NT2/D1 (cell line): ENCODE data around the gene AGFG2.

Experiments used
- DNase-seq: peaks from one replicate; pipeline ENCODE4 v3.0.0-alpha.2; 2011; ENCODE audit warnings: low read depth, low spot score
- H3K27me3 ChIP-seq: 2 replicates; pipeline ENCODE4 v1.6.0; 2011; ENCODE audit warnings: mild to moderate bottlenecking; ENCODE audit not compliant: insufficient read length, insufficient read depth
- H3K36me3 ChIP-seq: 2 replicates; pipeline ENCODE4 v1.6.1; 2011; ENCODE audit warnings: mild to moderate bottlenecking, low read length, mixed read lengths; ENCODE audit not compliant: insufficient read depth, insufficient read length
- H3K4me1 ChIP-seq: 2 replicates; pipeline ENCODE4 v1.5.1; 2011; ENCODE audit not compliant: insufficient read depth, insufficient read length
- H3K4me3 ChIP-seq: 2 replicates; pipeline ENCODE4 v1.5.1; 2011; ENCODE audit warnings: low read depth; ENCODE audit not compliant: insufficient read length
- H3K9ac ChIP-seq: 2 replicates; pipeline ENCODE4 v1.6.0; 2011; ENCODE audit warnings: low read depth; ENCODE audit not compliant: insufficient read length
- H3K9me3 ChIP-seq: 2 replicates; pipeline ENCODE4 v1.5.1; 2011; ENCODE audit warnings: mild to moderate bottlenecking, low read length; ENCODE audit not compliant: insufficient read depth
- SUZ12 ChIP-seq: IDR thresholded peaks from 2 replicates; pipeline ENCODE4 v1.6.1; 2011; ENCODE audit not compliant: insufficient read length, insufficient read depth; ENCODE audit errors: extremely low read depth
- YY1 ChIP-seq: IDR thresholded peaks from 2 replicates; pipeline ENCODE4 v1.6.1; 2011; ENCODE audit not compliant: insufficient read length, insufficient read depth
- ZNF274 ChIP-seq: IDR thresholded peaks from 2 replicates; pipeline ENCODE4 v1.6.1; 2011; ENCODE audit warnings: mild to moderate bottlenecking, low read depth, low read length

AGFG2 gene

DNA sequence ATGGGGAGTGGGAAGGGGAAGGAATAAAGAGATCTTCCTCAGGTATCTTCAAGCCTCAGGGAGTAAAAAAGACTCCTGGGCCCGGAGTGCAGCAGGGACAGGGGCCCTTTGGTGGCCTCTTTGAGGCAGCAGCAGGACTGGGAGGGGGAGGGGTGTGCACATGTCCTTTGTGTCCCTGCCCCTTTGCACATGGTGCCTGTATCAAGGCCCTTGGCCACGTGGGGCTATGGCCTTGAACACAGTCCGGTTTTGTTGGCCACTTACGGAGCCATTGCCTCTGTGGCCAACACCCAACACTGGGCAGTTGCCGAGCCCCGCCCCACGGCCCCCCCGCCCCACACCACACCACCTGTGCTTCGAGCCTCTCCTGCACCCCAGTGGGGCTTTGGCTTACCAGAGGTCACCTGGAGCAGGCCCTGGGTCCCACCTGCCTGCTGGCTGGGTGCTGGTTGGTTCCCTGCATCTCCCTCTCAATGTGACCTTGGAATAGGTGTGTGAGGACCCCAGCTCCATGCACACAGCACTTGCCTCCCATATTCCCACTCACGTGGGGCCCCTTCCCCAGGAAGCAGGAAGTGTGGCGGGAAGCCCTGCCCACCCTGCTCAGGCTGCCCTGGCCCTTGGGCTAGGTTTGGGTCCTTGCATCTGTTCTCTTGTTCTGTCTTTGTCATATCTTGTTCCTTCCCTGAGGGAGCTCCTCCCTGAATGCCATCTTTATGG is 29.3 kb downstream of the AGFG2 start:
- Histone ChIP-seq H3K36me3 (peaks cover 6% of the 10 kb centered on the region), H3K4me3 (no peak overlapping the region), H3K4me1 (peaks cover 24% of the 10 kb centered on the region), H3K9ac (no peak overlapping the region), H3K9me3 (no peaks in the 10 kb centered on the region), H3K27me3 (no peaks in the 10 kb centered on the region)
- DNase-seq: no peak
- no peak for TF ChIP-seq YY1
- TF ChIP-seq ZNF274: no peak
- TF ChIP-seq SUZ12: no peak

- peak overlapping the region; percentile 86 for H3K9ac ChIP-seq
- DNase-seq: peak; percentile 70
- H3K27me3 ChIP-seq: no peaks in the 10 kb centered on the region
- TF ChIP-seq YY1: no peak
- TF ChIP-seq ZNF274: no peak
- no peak for TF ChIP-seq SUZ12
- peaks cover 24% of the 10 kb centered on the region for H3K4me1 ChIP-seq
- peaks cover 12% of the 10 kb centered on the region for H3K36me3 ChIP-seq
- H3K9me3 ChIP-seq: no peaks in the 10 kb centered on the region
- peak overlapping the region; percentile 57 for H3K4me3 ChIP-seq
These were observed 30.2 kb downstream of the AGFG2 start for GRCh38 chr7:100568896-100569844.

- peak overlapping the region; percentile 76 for H3K9ac ChIP-seq
- no peaks in the 10 kb centered on the region for H3K27me3 ChIP-seq
- H3K4me1 ChIP-seq: peaks cover 26% of the 10 kb centered on the region
- H3K9me3 ChIP-seq: no peaks in the 10 kb centered on the region
- peaks cover 29% of the 10 kb centered on the region for H3K36me3 ChIP-seq
- H3K4me3 ChIP-seq: no peak overlapping the region
- no peak for DNase-seq
- TF ChIP-seq SUZ12 (no peak), YY1 (no peak)
These were observed 32.2 kb downstream of the AGFG2 start for GRCh38 chr7:100570954-100571828.

GRCh38 chr7:100571829-100572116 is 32.8 kb downstream of the AGFG2 start:
- peak overlapping the region; percentile 61 for H3K9ac ChIP-seq
- H3K4me3 ChIP-seq: no peak overlapping the region
- H3K36me3 ChIP-seq: peaks cover 33% of the 10 kb centered on the region
- no peaks in the 10 kb centered on the region for H3K27me3 ChIP-seq
- H3K4me1 ChIP-seq: peaks cover 26% of the 10 kb centered on the region
- TF ChIP-seq ZNF274 (no peak), SUZ12 (no peak), YY1 (no peak)
- H3K9me3 ChIP-seq: no peaks in the 10 kb centered on the region
- no peak for DNase-seq

DNA sequence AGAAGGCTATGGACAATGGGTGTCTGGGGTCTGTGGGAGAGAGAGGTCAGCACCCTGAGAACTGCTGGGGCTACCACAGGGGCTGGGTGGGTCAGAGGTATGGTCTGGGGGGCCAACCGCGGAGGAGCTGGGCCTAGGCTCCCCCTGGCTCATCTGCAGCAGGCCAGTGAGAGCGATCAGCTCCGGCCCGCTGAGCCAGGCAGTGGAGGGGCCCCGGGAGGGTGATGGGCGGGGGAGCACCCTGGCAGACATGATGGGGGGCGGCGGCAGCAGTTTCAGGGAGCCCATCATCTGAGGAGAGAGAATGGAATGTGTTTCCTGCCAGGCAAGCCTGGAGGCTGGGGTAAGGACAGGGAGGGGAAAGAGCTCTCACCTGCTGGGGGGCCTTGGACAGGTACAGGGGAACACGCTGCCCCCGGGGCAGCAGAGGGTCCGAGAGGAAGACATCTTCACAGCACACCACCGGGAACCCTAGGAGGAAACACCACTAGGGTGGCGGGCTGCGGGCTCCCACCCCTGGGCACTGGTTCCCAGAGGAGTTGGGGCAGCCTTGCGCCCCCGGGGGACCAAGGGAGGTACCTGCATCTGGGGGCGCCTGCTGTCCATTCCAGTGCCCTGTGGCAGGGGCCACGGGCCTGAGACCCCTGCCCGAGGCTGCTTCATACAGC is 33.4 kb downstream of the AGFG2 start:
- H3K4me1 ChIP-seq: peaks cover 24% of the 10 kb centered on the region
- H3K4me3 ChIP-seq: no peak overlapping the region
- TF ChIP-seq SUZ12 (no peak), ZNF274 (no peak), YY1 (no peak)
- no peak for DNase-seq
- H3K9me3 ChIP-seq: no peaks in the 10 kb centered on the region
- H3K27me3 ChIP-seq: no peaks in the 10 kb centered on the region
- H3K9ac ChIP-seq: peak overlapping the region; percentile 61
- H3K36me3 ChIP-seq: peaks cover 39% of the 10 kb centered on the region

DNA sequence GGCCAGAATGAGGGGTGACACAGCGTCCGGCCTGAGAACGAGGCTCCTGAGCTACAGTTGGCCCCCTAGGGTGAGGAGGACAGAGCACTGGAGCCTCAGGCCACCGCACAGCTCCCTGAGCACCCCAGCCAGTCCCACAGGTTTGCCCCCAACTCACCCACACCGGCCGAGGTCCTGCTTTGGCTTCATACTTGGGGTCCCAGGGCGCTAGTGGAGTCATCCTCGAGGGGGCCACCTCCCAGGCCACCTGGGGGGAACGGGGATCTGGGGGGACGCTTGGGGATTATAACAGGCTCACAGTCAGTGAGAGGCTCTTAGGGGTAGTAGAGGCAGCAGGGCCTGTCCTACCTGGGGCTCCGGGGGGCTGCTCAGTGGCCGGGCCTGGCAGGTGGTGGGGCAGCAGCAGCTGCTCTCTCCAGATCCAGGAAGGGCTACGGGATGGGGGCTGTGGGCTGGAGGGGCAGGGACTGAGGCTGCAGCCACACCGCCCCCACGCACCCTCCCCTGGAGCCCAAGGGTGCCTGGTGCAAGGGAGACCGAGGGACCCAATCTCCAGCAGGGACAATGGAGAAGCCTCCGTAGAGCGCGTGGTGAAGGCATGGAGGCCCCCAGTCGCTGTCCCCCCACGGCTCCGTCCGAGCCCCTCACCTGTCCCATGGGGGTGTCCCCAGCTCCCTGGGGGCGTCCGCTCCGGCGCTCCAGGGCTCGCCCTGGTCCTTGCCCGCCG is 34.1 kb downstream of the AGFG2 start:
- Histone ChIP-seq H3K36me3 (peaks cover 46% of the 10 kb centered on the region), H3K9ac (peak overlapping the region; percentile 61), H3K4me3 (no peak overlapping the region), H3K9me3 (no peaks in the 10 kb centered on the region), H3K4me1 (peaks cover 21% of the 10 kb centered on the region), H3K27me3 (no peaks in the 10 kb centered on the region)
- DNase-seq: no peak
- TF ChIP-seq ZNF274 (no peak), YY1 (no peak), SUZ12 (no peak)
